Liver (tissue), 9 donors: ENCODE measurements around the gene CHID1. TPM values are rescaled to one million over a fixed set of nuclear protein-coding genes. Genes with fewer than 3 reads are reported as not detected.

Experiments used
- DNase-seq: peaks from one replicate; pipeline ENCODE4 v3.0.0-alpha.2; 2017; ENCODE audit warnings: low spot score
- H3K27ac ChIP-seq, 2 donors: one replicate each; pipeline ENCODE4 v1.7.0; 2013; ENCODE audit warnings: inconsistent platforms in 2 of 2, low read length in 2 of 2, control low read depth in 1 of 2, low read depth in 1 of 2, mild to moderate bottlenecking in 1 of 2
- H3K27me3 ChIP-seq, 4 donors: one replicate each; pipeline versions ENCODE4 v1.6.1 to v1.7.0; 2013; ENCODE audit warnings: low read length in 3 of 4, inconsistent platforms in 1 of 4, mild to moderate bottlenecking in 1 of 4, moderate library complexity in 1 of 4; ENCODE audit not compliant: control insufficient read depth in 4 of 4, insufficient read depth in 4 of 4
- H3K36me3 ChIP-seq, 4 donors: one replicate each; pipeline versions ENCODE4 v1.6.1 to v1.7.0; 2013; ENCODE audit warnings: low read length in 3 of 4, mild to moderate bottlenecking in 3 of 4, low read depth in 1 of 4, moderate library complexity in 1 of 4; ENCODE audit not compliant: control insufficient read depth in 4 of 4, insufficient read depth in 3 of 4
- H3K4me1 ChIP-seq, 4 donors: one replicate each; pipeline versions ENCODE4 v1.6.1 to v1.7.0; 2013; ENCODE audit warnings: low read length in 3 of 4, mild to moderate bottlenecking in 3 of 4, moderate library complexity in 1 of 4; ENCODE audit not compliant: control insufficient read depth in 4 of 4, insufficient read depth in 4 of 4
- H3K4me3 ChIP-seq, 3 donors: one replicate each; pipeline versions ENCODE4 v1.6.1 to v1.7.0; 2013; ENCODE audit warnings: low read length in 3 of 3, control low read depth in 1 of 3, low read depth in 1 of 3, mild to moderate bottlenecking in 1 of 3
- H3K9ac ChIP-seq, 2 donors: one replicate each; pipeline ENCODE4 v1.7.0; 2013; ENCODE audit warnings: low read length in 2 of 2, mild to moderate bottlenecking in 2 of 2, moderate library complexity in 2 of 2, control low read depth in 1 of 2, low read depth in 1 of 2
- H3K9me3 ChIP-seq, 4 donors: one replicate each; pipeline versions ENCODE4 v1.6.1 to v1.7.0; 2013; ENCODE audit warnings: low read length in 3 of 4; ENCODE audit not compliant: control insufficient read depth in 4 of 4
- ATF3 ChIP-seq: IDR thresholded peaks from 2 replicates; pipeline ENCODE4 v1.6.1; 2016; ENCODE audit warnings: antibody characterized with exemption
- CTCF ChIP-seq: fragments of 150-350 bp; IDR thresholded peaks from 2 replicates; pipeline ENCODE4 v1.5.1; 2017; ENCODE audit warnings: improper control_type of control experiment, low read depth, low read length; ENCODE audit not compliant: missing input control
- EGR1 ChIP-seq, 2 donors: IDR thresholded peaks; 2 replicates each; pipeline ENCODE4 v1.6.1; 2016 to 2018; ENCODE audit warnings: antibody characterized with exemption in 2 of 2, low read depth in 2 of 2
- FOXA1 ChIP-seq: IDR thresholded peaks from 2 replicates; pipeline ENCODE4 v1.6.1; 2016; ENCODE audit warnings: antibody characterized with exemption
- FOXA2 ChIP-seq: IDR thresholded peaks from 2 replicates; pipeline ENCODE4 v1.6.1; 2016; ENCODE audit warnings: antibody characterized with exemption
- GABPA ChIP-seq, 2 donors: IDR thresholded peaks in 1 of 2; conservative IDR thresholded peaks in 1 of 2; 2 replicates each; pipeline ENCODE4 v1.6.1; 2016; ENCODE audit warnings: antibody characterized with exemption in 2 of 2, mild to moderate bottlenecking in 1 of 2, moderate library complexity in 1 of 2
- HNF4A ChIP-seq, 2 donors: conservative IDR thresholded peaks; 2 replicates each; pipeline ENCODE4 v1.6.1; 2016; ENCODE audit warnings: antibody characterized with exemption in 2 of 2, mild to moderate bottlenecking in 2 of 2
- HNF4G ChIP-seq: IDR thresholded peaks from 2 replicates; pipeline ENCODE4 v1.6.1; 2016; ENCODE audit warnings: antibody characterized with exemption
- JUND ChIP-seq, 2 donors: IDR thresholded peaks; 2 replicates each; pipeline ENCODE4 v1.6.1; 2016; ENCODE audit warnings: antibody characterized with exemption in 2 of 2
- MAX ChIP-seq: IDR thresholded peaks from 2 replicates; pipeline ENCODE4 v1.6.1; 2016; ENCODE audit warnings: antibody characterized with exemption
- NR2F2 ChIP-seq: IDR thresholded peaks from 2 replicates; pipeline ENCODE4 v1.6.1; 2016; ENCODE audit warnings: antibody characterized with exemption
- RAD21 ChIP-seq, 2 donors: IDR thresholded peaks; 2 replicates each; pipeline ENCODE4 v1.6.1; 2016; ENCODE audit warnings: antibody characterized with exemption in 2 of 2, mild to moderate bottlenecking in 2 of 2
- REST ChIP-seq: IDR thresholded peaks from 2 replicates; pipeline ENCODE4 v1.6.1; 2016; ENCODE audit warnings: antibody characterized with exemption, mild to moderate bottlenecking
- RXRA ChIP-seq, 2 donors: IDR thresholded peaks; 2 replicates each; pipeline ENCODE4 v1.6.1; 2017 to 2018; ENCODE audit warnings: antibody characterized with exemption in 2 of 2, mild to moderate bottlenecking in 1 of 2
- SP1 ChIP-seq: IDR thresholded peaks from 2 replicates; pipeline ENCODE4 v1.6.1; 2018; ENCODE audit warnings: antibody characterized with exemption, mild to moderate bottlenecking
- TAF1 ChIP-seq: conservative IDR thresholded peaks from 2 replicates; pipeline ENCODE4 v1.6.1; 2016; ENCODE audit warnings: antibody characterized with exemption, mild to moderate bottlenecking
- ZBTB33 ChIP-seq: IDR thresholded peaks from 2 replicates; pipeline ENCODE4 v1.6.1; 2016; ENCODE audit warnings: antibody characterized with exemption
- WGBS: extraction: QIAGEN DNeasy Blood & Tissue Kit; methylation state at CpG from one replicate; pipeline ENCODE4 v1.1.7; 2013; 5-methylcytosine and 5-hydroxymethylcytosine counted together
- polyA plus RNA-seq, 2 donors: library from polyadenylated mRNA; stranded (reverse) in 1 of 2; unstranded in 1 of 2; fragments of 200-250 nt in 1 of 2; fragments of >200 nt in 1 of 2; fragmentation: Nextera tagmentation in 1 of 2; extraction: Ambion mirVana in 1 of 2; gene quantifications; one replicate each; pipeline versions ENCODE4 v1.2.1 to v1.2.3, GENCODE V29; 2013 to 2015
- total RNA-seq, 2 donors: library from RNA; depleted of rRNA; stranded (reverse); fragments of >200 nt; gene quantifications; one replicate each; pipeline ENCODE4 v1.2.3, GENCODE V29; 2014
- donor health status: healthy.
- donor health status: healthy.
- donor health status: healthy.
- donor health status: healthy.
- donor health status: healthy.

The CHID1 gene
- total and polyA plus RNA-seq, 4 donors, result 39.5 to 68.8 (median 59.1) TPM

GRCh38 chr11:890794-891540 lies 19.6 kb downstream of the CHID1 start:
- no peaks in the 10 kb centered on the region for H3K9me3 ChIP-seq
- H3K9ac ChIP-seq, result no peak overlapping the region
- H3K4me3 ChIP-seq, result no peak overlapping the region
- no peak overlapping the region for H3K27ac ChIP-seq
- H3K36me3 ChIP-seq, result peaks cover 3 to 29% (median 9%) of the 10 kb centered on the region in 4 donors
- no peak for DNase-seq
- no peaks in the 10 kb centered on the region for H3K27me3 ChIP-seq
- no peaks in the 10 kb centered on the region for H3K4me1 ChIP-seq
- TF ChIP-seq FOXA1 (no peak), NR2F2 (no peak), GABPA (IDR thresholded peaks at IDR 0.05 in 1 of 2, conservative IDR thresholded peaks at IDR 0.05 in 1 of 2) (no peak), EGR1 (IDR thresholded peaks at IDR 0.05; ENCODE audit: low read depth in 2 of 2) (no peak), HNF4A (conservative IDR thresholded peaks at IDR 0.05) (no peak), ATF3 (no peak), CTCF (no peak), HNF4G (no peak), FOXA2 (no peak), ZBTB33 (no peak), RXRA (IDR thresholded peaks at IDR 0.05) (no peak), JUND (IDR thresholded peaks at IDR 0.05) (no peak), SP1 (no peak), RAD21 (IDR thresholded peaks at IDR 0.05) (no peak), REST (no peak), TAF1 (no peak), MAX (no peak)
- whole genome bisulfite sequencing, result 90% methylated on average over 27 of the region's 27 CpGs
